ENCODE results near the gene ICE1. TPM values are rescaled to one million over a fixed set of nuclear protein-coding genes. Genes with fewer than 3 reads are reported as not detected.
"Not testable (repeated sequence)": the region's sequence is repeated elsewhere in the genome, so short reads cannot be mapped to it uniquely, and the experiment has no call there.

ICE1 gene
- polyA plus RNA-seq, 2 of the 4 experiments (the other 2 are of a cell fraction): 16.3 to 33.1 TPM

DNA sequence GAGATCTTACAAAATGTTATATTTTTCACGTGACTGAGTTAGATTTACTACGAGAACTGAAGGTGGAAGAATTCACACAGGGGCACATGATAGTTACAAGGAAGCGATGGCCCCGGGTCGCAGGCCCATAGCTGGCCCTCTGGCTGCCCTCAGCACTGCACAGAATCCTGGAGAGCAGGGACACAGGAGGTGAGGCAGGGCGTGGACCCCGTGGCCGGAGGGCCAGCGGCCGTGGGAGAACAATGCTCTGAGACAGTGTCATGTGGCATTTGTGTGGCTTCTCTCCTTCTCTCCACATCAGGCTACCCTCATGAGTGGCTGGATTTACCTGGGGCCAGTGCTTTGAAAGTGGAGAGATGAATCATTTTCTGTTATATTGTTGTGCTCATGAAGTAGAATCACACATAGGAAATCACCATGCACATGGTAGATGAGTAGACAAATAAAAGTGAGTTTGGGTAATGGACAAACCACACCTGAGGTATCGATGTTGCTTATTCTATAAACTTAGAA lies 89.5 kb downstream of the ICE1 start:
- POLR2A ChIA-PET: no interaction called here
- no peak for FAIRE-seq
- no peak overlapping the region for H3K27ac ChIP-seq
- ATAC-seq: no peak
- no peaks in the 10 kb centered on the region for H3K9me3 ChIP-seq
- H3K4me3 ChIP-seq: no peak overlapping the region
- no peak for TF ChIP-seq CBX2 (IDR thresholded peaks at IDR 0.05; ENCODE audit: borderline replicate concordance, low read depth)
- no peak for TF ChIP-seq RCOR1 (IDR thresholded peaks at IDR 0.05; ENCODE audit: low read depth, low read length)
- no peak for TF ChIP-seq ZFP36 (IDR thresholded peaks at IDR 0.05; ENCODE audit: borderline replicate concordance, partially characterized antibody)
- no peak for TF ChIP-seq ESRRA (IDR thresholded peaks at IDR 0.05; ENCODE audit: borderline replicate concordance, low read length)
- no peak for TF ChIP-seq RFX5 (IDR thresholded peaks at IDR 0.05)
- TF ChIP-seq, protein P1, sequence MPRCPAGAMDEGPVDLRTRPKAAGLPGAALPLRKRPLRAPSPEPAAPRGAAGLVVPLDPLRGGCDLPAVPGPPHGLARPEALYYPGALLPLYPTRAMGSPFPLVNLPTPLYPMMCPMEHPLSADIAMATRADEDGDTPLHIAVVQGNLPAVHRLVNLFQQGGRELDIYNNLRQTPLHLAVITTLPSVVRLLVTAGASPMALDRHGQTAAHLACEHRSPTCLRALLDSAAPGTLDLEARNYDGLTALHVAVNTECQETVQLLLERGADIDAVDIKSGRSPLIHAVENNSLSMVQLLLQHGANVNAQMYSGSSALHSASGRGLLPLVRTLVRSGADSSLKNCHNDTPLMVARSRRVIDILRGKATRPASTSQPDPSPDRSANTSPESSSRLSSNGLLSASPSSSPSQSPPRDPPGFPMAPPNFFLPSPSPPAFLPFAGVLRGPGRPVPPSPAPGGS (IDR thresholded peaks at IDR 0.05): no peak
- TF ChIP-seq REST (IDR thresholded peaks at IDR 0.05): no peak
- no peak for TF ChIP-seq HOXA7 (CRISPR knock-in tag; IDR thresholded peaks at IDR 0.05)
- no peak for TF ChIP-seq FOSB (CRISPR knock-in tag; IDR thresholded peaks at IDR 0.05)
- TF ChIP-seq PHF8 (IDR thresholded peaks at IDR 0.05; ENCODE audit: borderline replicate concordance, low read depth): no peak
- TF ChIP-seq HES2 (IDR thresholded peaks at IDR 0.05): no peak
- TF ChIP-seq HOXB5 (CRISPR knock-in tag; IDR thresholded peaks at IDR 0.05): no peak
- no peak for TF ChIP-seq SREBF2 (IDR thresholded peaks at IDR 0.05)
- TF ChIP-seq ZSCAN20 (CRISPR knock-in tag; IDR thresholded peaks at IDR 0.05): no peak
- no peak for DNase-seq (ENCODE audit: low read depth in 1 of 2, low spot score in 1 of 2)
- H3K4me1 ChIP-seq: no peaks in the 10 kb centered on the region
- H3K4me2 ChIP-seq: no peak overlapping the region
- CTCF ChIA-PET: no interaction called here
- WGBS (ENCODE audit: missing lambda C conversion rate): 28% methylated on average over 11 of the region's 11 CpGs

DNA sequence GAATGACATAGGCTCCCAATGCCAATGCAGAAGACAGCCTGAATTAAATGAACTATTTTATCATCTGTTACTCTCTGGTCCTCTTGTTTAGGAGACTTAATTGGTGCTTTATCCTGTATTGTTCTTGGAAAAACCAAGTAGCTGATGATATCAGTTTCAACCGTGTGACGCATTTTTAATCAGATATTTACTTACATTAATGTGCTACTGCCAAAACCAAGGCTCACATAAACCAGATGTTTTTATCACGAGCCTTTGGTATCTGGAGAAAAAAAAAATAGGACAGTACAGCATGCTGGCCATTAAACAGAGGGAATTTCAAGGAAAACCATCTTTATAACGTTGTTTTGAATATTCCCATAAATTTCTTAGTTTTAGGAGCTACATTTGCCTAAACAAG lies 90.1 kb downstream of the ICE1 start:
- WGBS (ENCODE audit: missing lambda C conversion rate): 38% methylated on average over 4 of the region's 4 CpGs
- ATAC-seq: no peak
- CTCF ChIA-PET: interaction anchor here (0.6 to 1.3 kb wide), 2 partner anchors 218 to 1252 kb away, joined by 3 read pairs; no protein-coding TSS in a partner anchor

DNA sequence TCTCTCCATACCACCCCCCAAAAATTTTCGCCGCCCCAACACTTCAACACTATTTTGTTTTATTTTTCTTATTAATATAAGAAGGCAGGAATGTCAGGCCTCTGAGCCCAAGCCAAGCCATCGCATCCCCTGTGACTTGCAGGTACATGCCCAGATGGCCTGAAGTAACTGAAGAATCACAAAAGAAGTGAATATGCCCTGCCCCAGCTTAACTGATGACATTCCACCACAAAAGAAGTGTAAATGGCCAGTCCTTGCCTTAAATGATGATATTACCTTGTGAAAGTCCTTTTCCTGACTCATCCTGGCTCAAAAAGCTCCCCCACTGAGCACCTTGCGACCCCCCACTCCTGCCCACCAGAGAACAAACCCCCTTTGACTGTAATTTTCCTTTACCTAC lies 98.1 kb downstream of the ICE1 start:
- 57% methylated on average over 4 of the region's 4 CpGs for WGBS (ENCODE audit: missing lambda C conversion rate)
- DNase-seq (ENCODE audit: low read depth in 1 of 2, low spot score in 1 of 2); H3K4me1 ChIP-seq; ATAC-seq; H3K27ac ChIP-seq; H3K4me3 ChIP-seq; H3K4me2 ChIP-seq; FAIRE-seq; POLR2A ChIA-PET; CTCF ChIA-PET; H3K9me3 ChIP-seq: not testable (repeated sequence)

More for the DNA sequence above, 90.1 kb downstream of the ICE1 start:
- no peaks in the 10 kb centered on the region for H3K9me3 ChIP-seq
- DNase-seq (ENCODE audit: low read depth in 1 of 2, low spot score in 1 of 2) (no peak), FAIRE-seq (no peak)
- H3K4me3 ChIP-seq: no peak overlapping the region
- TF ChIP-seq EP300 (IDR thresholded peaks at IDR 0.05) (no peak), SMC3 (IDR thresholded peaks at IDR 0.05) (no peak), EHMT2 (IDR thresholded peaks at IDR 0.05; ENCODE audit: low read depth) (no peak), USF2 (IDR thresholded peaks at IDR 0.05) (no peak), CHD2 (IDR thresholded peaks at IDR 0.05; ENCODE audit: low read length, partially characterized antibody) (no peak), RFX5 (IDR thresholded peaks at IDR 0.05) (no peak), TP53 (CRISPR knock-in tag; IDR thresholded peaks at IDR 0.05) (no peak), HOXB5 (CRISPR knock-in tag; IDR thresholded peaks at IDR 0.05) (no peak), SREBF2 (IDR thresholded peaks at IDR 0.05) (no peak), NR3C1 (IDR thresholded peaks at IDR 0.05) (no peak)
- TF ChIP-seq, protein P1 (IDR thresholded peaks at IDR 0.05): no peak
- POLR2A ChIA-PET: no interaction called here
- no peak overlapping the region for H3K4me2 ChIP-seq
- H3K27ac ChIP-seq: no peak overlapping the region
- no peaks in the 10 kb centered on the region for H3K4me1 ChIP-seq

All from A549 (cell line).